ENCODE data around the gene SFPQ. TPM values are rescaled to one million over a fixed set of nuclear protein-coding genes. Genes with fewer than 3 reads are reported as not detected.
A peak's percentile ranks its signal among the peaks of the same experiment; 100 is the strongest.

SFPQ gene
- polyA plus RNA-seq, 2 of the 4 experiments (the other 2 are of a cell fraction), result 151 to 327 TPM

GRCh38 chr1:35222322-35223083 is 29.6 kb upstream of the SFPQ start:
- ChIA-PET POLR2A (no interaction called here), CTCF (interaction anchor here (0.8 to 1.9 kb wide), 2 partner anchors 11 to 21 kb away, joined by 5 to 6 read pairs; no protein-coding TSS in a partner anchor)

GRCh38 chr1:35220976-35221375 is 28.0 kb upstream of the SFPQ start:
- no peaks in the 10 kb centered on the region for H3K4me1 ChIP-seq
- ATAC-seq (peak; percentile 78 to 91; a peak in 3 of 6 replicates), FAIRE-seq (no peak), DNase-seq (ENCODE audit: low read depth in 1 of 2, low spot score in 1 of 2) (peak; percentile 30 to 45)
- H3K27ac ChIP-seq, result no peak overlapping the region
- ChIA-PET POLR2A (no interaction called here), CTCF (interaction anchor here (0.6 to 1.9 kb wide), 2 partner anchors 19 to 1585 kb away, joined by 3 to 5 read pairs; no protein-coding TSS in a partner anchor)
- H3K9me3 ChIP-seq, result no peaks in the 10 kb centered on the region
- no peak overlapping the region for H3K4me3 ChIP-seq
- no peak for TF ChIP-seq TP53 (CRISPR knock-in tag; IDR thresholded peaks at IDR 0.05)
- TF ChIP-seq RAD21 (conservative IDR thresholded peaks at IDR 0.05 in 1 of 2, IDR thresholded peaks at IDR 0.05 in 1 of 2), result 0 out of 5 replicates have a peak, but pooled peaks of 1 of the 2 experiments have one; percentile 8
- TF ChIP-seq CTCF (IDR thresholded peaks at IDR 0.05), result peak; percentile 19; the same call in 1 of the 3 replicates
- TF ChIP-seq REST (IDR thresholded peaks at IDR 0.05), result no peak
- TF ChIP-seq KDM1A (IDR thresholded peaks at IDR 0.05; ENCODE audit: low read depth), result no peak
- WGBS (ENCODE audit: missing lambda C conversion rate), result 12% methylated on average over 2 of the region's 2 CpGs
- no peak overlapping the region for H3K4me2 ChIP-seq

More at GRCh38 chr1:35222322-35223083, 29.6 kb upstream of the SFPQ start:
- DNase-seq (ENCODE audit: low read depth in 1 of 2, low spot score in 1 of 2) (no peak), FAIRE-seq (no peak), ATAC-seq (no peak)
- no peak for TF ChIP-seq ZC3H11A (IDR thresholded peaks at IDR 0.05)
- no peak for TF ChIP-seq KDM5A (IDR thresholded peaks at IDR 0.05)
- no peak for TF ChIP-seq RNF2 (IDR thresholded peaks at IDR 0.05; ENCODE audit: borderline replicate concordance, low read depth)
- TF ChIP-seq HEYL (CRISPR knock-in tag; IDR thresholded peaks at IDR 0.05), result no peak
- TF ChIP-seq BHLHE40 (IDR thresholded peaks at IDR 0.05; ENCODE audit: low read depth, low read length), result no peak
- TF ChIP-seq CBX8 (IDR thresholded peaks at IDR 0.05), result no peak
- TF ChIP-seq ZFP36 (IDR thresholded peaks at IDR 0.05; ENCODE audit: borderline replicate concordance, partially characterized antibody), result no peak
- 46% methylated on average over 6 of the region's 6 CpGs for WGBS (ENCODE audit: missing lambda C conversion rate)
- Histone ChIP-seq H3K4me3 (no peak overlapping the region), H3K27ac (no peak overlapping the region), H3K4me1 (no peaks in the 10 kb centered on the region), H3K4me2 (no peak overlapping the region), H3K9me3 (no peaks in the 10 kb centered on the region)

- H3K9me3 ChIP-seq, result no peaks in the 10 kb centered on the region
- WGBS (ENCODE audit: missing lambda C conversion rate), result 26% methylated on average over 3 of the region's 3 CpGs
- H3K4me1 ChIP-seq, result no peaks in the 10 kb centered on the region
- ATAC-seq, result no peak
- no peak overlapping the region for H3K4me2 ChIP-seq
- no peak for FAIRE-seq
- ChIA-PET CTCF (no interaction called here), POLR2A (interaction anchor here (0.6 to 0.7 kb wide), 2 partner anchors 18 to 230 kb away, joined by 3 to 4 read pairs; partner anchors contain the start of gene TMEM35B)
- no peak for DNase-seq (ENCODE audit: low read depth in 1 of 2, low spot score in 1 of 2)
- H3K4me3 ChIP-seq, result no peak overlapping the region
- no peak overlapping the region for H3K27ac ChIP-seq
- TF ChIP-seq HOXB5 (CRISPR knock-in tag; IDR thresholded peaks at IDR 0.05) (no peak), SREBF2 (IDR thresholded peaks at IDR 0.05) (no peak), RCOR1 (IDR thresholded peaks at IDR 0.05; ENCODE audit: low read depth, low read length) (no peak), CHD2 (IDR thresholded peaks at IDR 0.05; ENCODE audit: low read length, partially characterized antibody) (no peak), KDM5A (IDR thresholded peaks at IDR 0.05) (no peak), FOSL2 (IDR thresholded peaks at IDR 0.05) (no peak), FOSL2 (CRISPR knock-in tag; IDR thresholded peaks at IDR 0.05) (no peak), JUNB (IDR thresholded peaks at IDR 0.05) (no peak), TFCP2L1 (CRISPR knock-in tag; IDR thresholded peaks at IDR 0.05) (no peak), RNF2 (IDR thresholded peaks at IDR 0.05; ENCODE audit: borderline replicate concordance, low read depth) (no peak), CBX2 (IDR thresholded peaks at IDR 0.05; ENCODE audit: borderline replicate concordance, low read depth) (no peak), ZFP36 (IDR thresholded peaks at IDR 0.05; ENCODE audit: borderline replicate concordance, partially characterized antibody) (no peak), MAZ (IDR thresholded peaks at IDR 0.05; ENCODE audit: borderline replicate concordance, low read depth, low read length) (no peak), CBX8 (IDR thresholded peaks at IDR 0.05) (no peak), EHMT2 (IDR thresholded peaks at IDR 0.05; ENCODE audit: low read depth) (no peak), REST (IDR thresholded peaks at IDR 0.05) (no peak), FOSB (CRISPR knock-in tag; IDR thresholded peaks at IDR 0.05) (no peak)
These were observed 22.4 kb upstream of the SFPQ start for GRCh38 chr1:35215346-35215745.
